Right cardiac atrium (tissue), 5 donors: Measurements from ENCODE around the gene ANKRD33. TPM values are rescaled to one million over a fixed set of nuclear protein-coding genes. Genes with fewer than 3 reads are reported as not detected.
A peak's percentile ranks its signal among the peaks of the same experiment; 100 is the strongest.
"Not testable (repeated sequence)": the region's sequence is repeated elsewhere in the genome, so short reads cannot be mapped to it uniquely, and the experiment has no call there.

Experiments
- ATAC-seq, 2 donors: fragments of 200-7000 bp; cut with Tn5 transposase; one replicate each; pipeline versions ENCODE4 v1.8.0 to v1.9.1; 2020; ENCODE audit warnings: moderate library complexity in 2 of 2, mild to moderate bottlenecking in 1 of 2
- DNase-seq, 3 donors: peaks; one replicate each; pipeline ENCODE4 v3.0.0-alpha.2; 2020
- H3K27ac ChIP-seq: one replicate; pipeline ENCODE4 v1.5.1; 2013; ENCODE audit warnings: mild to moderate bottlenecking, low read length, control low read depth, moderate library complexity
- H3K27me3 ChIP-seq: one replicate; pipeline ENCODE4 v1.6.1; 2013; ENCODE audit not compliant: control insufficient read depth, insufficient read depth
- H3K4me1 ChIP-seq: one replicate; pipeline ENCODE4 v1.6.1; 2013; ENCODE audit warnings: low read length; ENCODE audit not compliant: control insufficient read depth, insufficient read depth
- H3K4me3 ChIP-seq: one replicate; pipeline ENCODE4 v1.5.1; 2013; ENCODE audit warnings: low read length, control low read depth
- H3K9me3 ChIP-seq: one replicate; pipeline ENCODE4 v1.6.1; 2013; ENCODE audit warnings: low read length; ENCODE audit not compliant: control insufficient read depth
- WGBS: extraction: QIAGEN DNeasy Blood & Tissue Kit; methylation state at CpG from one replicate; pipeline ENCODE4 v1.1.7; 2013; 5-methylcytosine and 5-hydroxymethylcytosine counted together
- intact Hi-C, 4 donors: fragments of 100-400 bp; cut with DNase I; formaldehyde crosslinking; loops; one replicate each; pipeline versions ENCODE4 v1.11.0 to v1.14.0; 2022 to 2023
- polyA plus RNA-seq: library from polyadenylated mRNA; stranded (reverse); fragments of 200-250 nt; gene quantifications from one replicate; pipeline ENCODE4 v1.2.3, GENCODE V29; 2013
- total RNA-seq, 4 donors: library from RNA; stranded (reverse); fragmentation: NEBNext Ultra II Directional; extraction: Animal tissue kit (Norgen Biotek cat#: 25700); gene quantifications; one replicate each; pipeline ENCODE4 v1.2.1, GENCODE V29; 2021
- donor health status: healthy with polysubstance abuse.
- donor health status: DM: no; HTN: yes; CAD: no.
- donor health status: DM: no; HTN: no; CAD: no.
- donor health status: DM: no; HTN: yes; CAD: no; lungs with severe emphysema.
- donor health status: DM: yes; HTN: yes; CAD: no.

Gene ANKRD33
- total and polyA plus RNA-seq, 5 donors, result not detected

GRCh38 chr12:51883998-51884675 is 3.8 kb upstream of the ANKRD33 start:
- intact Hi-C loops, result no loop called here
- 75% methylated on average over 4 of the region's 4 CpGs for WGBS

GRCh38 chr12:51884676-51885229 is 3.1 kb upstream of the ANKRD33 start:
- 85% methylated on average over 11 of the region's 11 CpGs for WGBS
- Histone ChIP-seq H3K27ac (no peak overlapping the region), H3K4me3 (no peak overlapping the region), H3K4me1 (no peaks in the 10 kb centered on the region), H3K27me3 (no peaks in the 10 kb centered on the region), H3K9me3 (no peaks in the 10 kb centered on the region)
- DNase-seq, result no peak
- no peak for ATAC-seq
- intact Hi-C loops, result no loop called here

More at GRCh38 chr12:51883998-51884675, 3.8 kb upstream of the ANKRD33 start:
- Histone ChIP-seq H3K27me3 (no peaks in the 10 kb centered on the region), H3K27ac (no peak overlapping the region), H3K4me3 (no peak overlapping the region), H3K4me1 (no peaks in the 10 kb centered on the region), H3K9me3 (no peaks in the 10 kb centered on the region)
- no peak for ATAC-seq
- no peak for DNase-seq

- DNase-seq, H3K27ac ChIP-seq, H3K4me1 ChIP-seq, H3K9me3 ChIP-seq, H3K4me3 ChIP-seq, intact Hi-C loops, H3K27me3 ChIP-seq, ATAC-seq: not testable (repeated sequence)
- WGBS, result 76% methylated on average over 10 of the region's 10 CpGs
Measured at GRCh38 chr12:51885294-51886020, 2.4 kb upstream of the ANKRD33 start.

GRCh38 chr12:51886021-51886710 is 1.7 kb upstream of the ANKRD33 start:
- 54% methylated on average over 10 of the region's 10 CpGs for WGBS
- DNase-seq (peak; percentile 80 to 86 (median 84)), ATAC-seq (peak; percentile 93 to 94)
- Histone ChIP-seq H3K27me3 (no peaks in the 10 kb centered on the region), H3K4me3 (no peak overlapping the region), H3K27ac (peak overlapping the region; percentile 60), H3K9me3 (no peaks in the 10 kb centered on the region), H3K4me1 (no peaks in the 10 kb centered on the region)
- intact Hi-C loops, result no loop called here

- intact Hi-C loops, result no loop called here
- no peaks in the 10 kb centered on the region for H3K9me3 ChIP-seq
- WGBS, result 73% methylated on average over 15 of the region's 15 CpGs
- H3K27ac ChIP-seq, result no peak overlapping the region
- no peaks in the 10 kb centered on the region for H3K4me1 ChIP-seq
- H3K27me3 ChIP-seq, result no peaks in the 10 kb centered on the region
- peak in 1 of 2 donors; percentile 3 for ATAC-seq
- peak in 1 of 3 donors; percentile 35 for DNase-seq
- no peak overlapping the region for H3K4me3 ChIP-seq
Measured at GRCh38 chr12:51888316-51889215, 663 bp downstream of the ANKRD33 start.

- H3K27ac ChIP-seq, result no peak overlapping the region
- 80% methylated on average over 21 of the region's 21 CpGs for WGBS
- DNase-seq, result peak in 1 of 3 donors; percentile 47
- H3K27me3 ChIP-seq, result no peaks in the 10 kb centered on the region
- H3K9me3 ChIP-seq, result no peaks in the 10 kb centered on the region
- no peaks in the 10 kb centered on the region for H3K4me1 ChIP-seq
- no peak for ATAC-seq
- intact Hi-C loops, result loop anchor here in 1 of 4 donors (5.0 kb wide), 1 partner anchor 88 kb away; no protein-coding TSS in a partner anchor
- no peak overlapping the region for H3K4me3 ChIP-seq
Measured at GRCh38 chr12:51889216-51890132, 1.6 kb downstream of the ANKRD33 start.

- DNase-seq, result peak in 1 of 3 donors; percentile 17
- no peak overlapping the region for H3K27ac ChIP-seq
Measured at GRCh38 chr12:51890133-51890464, 2.2 kb downstream of the ANKRD33 start.

GRCh38 chr12:51890511-51891171 is 2.7 kb downstream of the ANKRD33 start:
- H3K27me3 ChIP-seq, result no peaks in the 10 kb centered on the region
- no peak for ATAC-seq
- WGBS, result 90% methylated on average over 22 of the region's 22 CpGs
- H3K27ac ChIP-seq, result no peak overlapping the region
- H3K4me3 ChIP-seq, result no peak overlapping the region
- H3K4me1 ChIP-seq, result peaks cover 5% of the 10 kb centered on the region
- peak in 2 of 3 donors; percentile 40 to 71 for DNase-seq
- H3K9me3 ChIP-seq, result no peaks in the 10 kb centered on the region
- intact Hi-C loops, result loop anchor here in 1 of 4 donors (5.0 kb wide), 1 partner anchor 87 kb away; no protein-coding TSS in a partner anchor

More at GRCh38 chr12:51890133-51890464, 2.2 kb downstream of the ANKRD33 start:
- ATAC-seq, result no peak
- H3K4me1 ChIP-seq, result peaks cover under 1% of the 10 kb centered on the region
- no peak overlapping the region for H3K4me3 ChIP-seq
- no peaks in the 10 kb centered on the region for H3K27me3 ChIP-seq
- intact Hi-C loops, result loop anchor here in 1 of 4 donors (5.0 kb wide), 1 partner anchor 87 kb away; no protein-coding TSS in a partner anchor
- no peaks in the 10 kb centered on the region for H3K9me3 ChIP-seq
- 89% methylated on average over 2 of the region's 2 CpGs for WGBS

- intact Hi-C loops, result loop anchor here in 1 of 4 donors (5.0 kb wide), 1 partner anchor 85 kb away; no protein-coding TSS in a partner anchor
- no peaks in the 10 kb centered on the region for H3K27me3 ChIP-seq
- no peak overlapping the region for H3K4me3 ChIP-seq
- H3K4me1 ChIP-seq, result peaks cover 5% of the 10 kb centered on the region
- H3K27ac ChIP-seq, result no peak overlapping the region
- H3K9me3 ChIP-seq, result no peaks in the 10 kb centered on the region
- no peak for DNase-seq
- no peak for ATAC-seq
Measured at GRCh38 chr12:51891843-51892242, 3.9 kb downstream of the ANKRD33 start.
